Measurements from ENCODE around the gene RCAN2.

GRCh38 chr6:46440641-46441040 lies 50.6 kb downstream of the RCAN2 start:
- no peak for TF ChIP-seq CTCF (IDR thresholded peaks at IDR 0.05)
- no peak for TF ChIP-seq POLR2A (IDR thresholded peaks at IDR 0.05)
